CD4-positive, alpha-beta T cell (primary cell): ENCODE data around the gene LRRC3B. TPM values are rescaled to one million over a fixed set of nuclear protein-coding genes. Genes with fewer than 3 reads are reported as not detected.

Source experiments
- ATAC-seq: fragments of 200-7000 bp; cut with Tn5 transposase; one replicate; pipeline ENCODE4 v1.10.0; 2022; ENCODE audit warnings: mild to moderate bottlenecking; ENCODE audit not compliant: poor library complexity
- CTCF ChIA-PET: fragments of 350-600 bp; sonication (Branson Sonifier 250); formaldehyde crosslinking; loops from one replicate; lab custom pipeline; 2021; ENCODE audit warnings: antibody characterized with exemption, inconsistent platforms; lab: Charles Lee
- POLR2A ChIA-PET: fragments of 350-600 bp; sonication (Branson Sonifier 250); formaldehyde crosslinking; loops from one replicate; lab custom pipeline; 2021; ENCODE audit warnings: antibody characterized with exemption, inconsistent platforms; lab: Charles Lee
- DNase-seq, 14 experiments: peaks; one replicate each; pipeline ENCODE4 v3.0.0-alpha.2; 2013 to 2020; ENCODE audit warnings: mixed read lengths in 2 of 14
- H3K27ac ChIP-seq, 2 donors: one replicate each; pipeline versions ENCODE4 v1.5.1 to v1.7.0; 2013; ENCODE audit warnings: low read length in 2 of 2, low read depth in 1 of 2, mild to moderate bottlenecking in 1 of 2
- H3K27me3 ChIP-seq, 2 experiments: 1 replicate in 1 of 2; 2 replicates in 1 of 2; pipeline versions ENCODE4 v1.6.1 to v1.7.0; 2013; ENCODE audit warnings: low read length in 2 of 2, control low read depth in 1 of 2, mild to moderate bottlenecking in 1 of 2, moderate library complexity in 1 of 2; ENCODE audit not compliant: insufficient read depth in 2 of 2, control insufficient read depth in 1 of 2
- H3K36me3 ChIP-seq: one replicate; pipeline ENCODE4 v1.6.1; 2013; ENCODE audit warnings: low read length, control low read depth; ENCODE audit not compliant: insufficient read depth
- H3K4me1 ChIP-seq: one replicate; pipeline ENCODE4 v1.6.1; 2013; ENCODE audit warnings: low read length, control low read depth; ENCODE audit not compliant: insufficient read depth
- H3K4me3 ChIP-seq: one replicate; pipeline ENCODE4 v1.5.1; 2013; ENCODE audit warnings: mild to moderate bottlenecking, low read length, moderate library complexity
- H3K9me3 ChIP-seq, 2 experiments: 1 replicate in 1 of 2; 2 replicates in 1 of 2; pipeline versions ENCODE4 v1.6.1 to v1.7.0; 2013; ENCODE audit warnings: low read length in 2 of 2, mild to moderate bottlenecking in 2 of 2, control low read depth in 1 of 2, moderate library complexity in 1 of 2; ENCODE audit not compliant: control insufficient read depth in 1 of 2, insufficient read depth in 1 of 2
- H3K27ac Mint-ChIP-seq: one replicate; pipeline ENCODE4 v1.8.0; 2020; ENCODE audit warnings: mixed read lengths
- H3K27me3 Mint-ChIP-seq: one replicate; pipeline ENCODE4 v1.8.0; 2021; ENCODE audit warnings: mixed read lengths
- H3K36me3 Mint-ChIP-seq: one replicate; pipeline ENCODE4 v1.8.0; 2021; ENCODE audit warnings: low read depth, mixed read lengths
- H3K4me1 Mint-ChIP-seq: one replicate; pipeline ENCODE4 v1.8.0; 2021; ENCODE audit warnings: low read depth, mixed read lengths
- H3K4me3 Mint-ChIP-seq: one replicate; pipeline ENCODE4 v1.8.0; 2020; ENCODE audit warnings: mild to moderate bottlenecking, mixed read lengths
- H3K9me3 Mint-ChIP-seq: one replicate; pipeline ENCODE4 v1.8.0; 2020; ENCODE audit warnings: mixed read lengths
- CTCF ChIP-seq: fragments of 200-600 bp; IDR thresholded peaks from one replicate; pipeline ENCODE4 v1.8.0; 2022; ENCODE audit warnings: antibody characterized with exemption, mild to moderate bottlenecking
- intact Hi-C, 2 experiments: fragments of 100-400 bp; cut with DNase I in 1 of 2; cut with micrococcal nuclease in 1 of 2; formaldehyde crosslinking; loops; one replicate each; pipeline versions ENCODE4 v1.15.1 to v1.9.0; 2023 to 2025; cut with DNase I, micrococcal nuclease
- total RNA-seq, 174 experiments: library from RNA in 2 of 174; stranded (reverse) in 2 of 174; gene quantifications; one replicate each; pipeline ENCODE4 v1.2.3 and lab custom pipeline; 2021 to 2026

LRRC3B gene
- total RNA-seq, 2 experiments from 2014 or later: not detected

- no peaks in the 10 kb centered on the region for H3K36me3 Mint-ChIP-seq
- Histone ChIP-seq H3K4me1 (no peaks in the 10 kb centered on the region), H3K27ac (no peak overlapping the region), H3K9me3 (no peaks in the 10 kb centered on the region), H3K4me3 (no peak overlapping the region), H3K27me3 (no peaks in the 10 kb centered on the region), H3K36me3 (no peaks in the 10 kb centered on the region)
- DNase-seq (no peak), ATAC-seq (no peak)
- peaks cover 3% of the 10 kb centered on the region for H3K9me3 Mint-ChIP-seq
- TF ChIP-seq CTCF: no peak
- no peak overlapping the region for H3K4me3 Mint-ChIP-seq
- no peak overlapping the region for H3K27ac Mint-ChIP-seq
- intact Hi-C loops: no loop called here
- H3K27me3 Mint-ChIP-seq: no peaks in the 10 kb centered on the region
- ChIA-PET CTCF (interaction anchor here (0.6 kb wide), 1 partner anchor 17 kb away, joined by 3 read pairs; no protein-coding TSS in a partner anchor), POLR2A (no interaction called here)
- no peaks in the 10 kb centered on the region for H3K4me1 Mint-ChIP-seq
These were observed 46.1 kb downstream of the LRRC3B start for GRCh38 chr3:26668696-26669095.

DNA sequence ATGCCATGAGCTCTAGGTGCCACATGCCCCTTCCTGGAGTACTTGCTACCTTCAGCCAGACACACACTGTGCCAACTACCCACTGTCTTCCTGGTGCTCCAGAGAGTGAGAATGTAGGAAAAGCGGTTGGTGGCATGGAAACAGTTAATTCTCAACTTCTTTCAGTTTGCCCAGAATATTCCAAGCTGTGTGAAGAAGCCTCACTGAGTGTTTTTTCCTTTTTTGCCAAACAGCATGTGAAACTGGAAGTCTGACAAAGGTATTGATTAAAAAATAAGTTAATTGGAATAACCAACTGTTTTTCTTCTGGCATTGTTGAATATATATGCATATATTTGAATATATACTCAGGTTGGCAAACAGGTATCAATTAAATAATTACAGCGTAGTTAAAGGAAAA lies 52.8 kb downstream of the LRRC3B start:
- Mint-ChIP-seq H3K4me1 (no peaks in the 10 kb centered on the region), H3K27ac (no peak overlapping the region), H3K4me3 (no peak overlapping the region), H3K36me3 (no peaks in the 10 kb centered on the region), H3K27me3 (no peaks in the 10 kb centered on the region), H3K9me3 (peaks cover 5% of the 10 kb centered on the region)
- DNase-seq: no peak
- intact Hi-C loops: no loop called here
- Histone ChIP-seq H3K4me1 (no peaks in the 10 kb centered on the region), H3K27ac (no peak overlapping the region), H3K27me3 (no peaks in the 10 kb centered on the region), H3K4me3 (no peak overlapping the region), H3K9me3 (peaks cover 0 to 4% of the 10 kb centered on the region in 2 experiments), H3K36me3 (no peaks in the 10 kb centered on the region)
- no peak for TF ChIP-seq CTCF
- ChIA-PET POLR2A (no interaction called here), CTCF (no interaction called here)
- no peak for ATAC-seq

GRCh38 chr3:26681632-26682031 lies 59.1 kb downstream of the LRRC3B start:
- H3K27me3 Mint-ChIP-seq: no peaks in the 10 kb centered on the region
- no peak overlapping the region for H3K4me3 Mint-ChIP-seq
- intact Hi-C loops: no loop called here
- H3K9me3 ChIP-seq: peaks cover 0 to 8% of the 10 kb centered on the region in 2 experiments
- no peaks in the 10 kb centered on the region for H3K36me3 ChIP-seq
- no peak overlapping the region for H3K27ac Mint-ChIP-seq
- ATAC-seq (no peak), DNase-seq (no peak)
- no peaks in the 10 kb centered on the region for H3K36me3 Mint-ChIP-seq
- CTCF ChIA-PET: no interaction called here
- H3K4me1 ChIP-seq: no peaks in the 10 kb centered on the region
- no peak for TF ChIP-seq CTCF
- POLR2A ChIA-PET: no interaction called here
- H3K27me3 ChIP-seq: no peaks in the 10 kb centered on the region
- no peak overlapping the region for H3K4me3 ChIP-seq
- peaks cover 5% of the 10 kb centered on the region for H3K9me3 Mint-ChIP-seq
- H3K4me1 Mint-ChIP-seq: no peaks in the 10 kb centered on the region
- no peak overlapping the region for H3K27ac ChIP-seq
